OCI-LY7 (cell line): ENCODE measurements around the gene ARL15.

Experiments used
- EZH2phosphoT487 ChIP-seq: fragments of 200-600 bp; sonication (generic); IDR thresholded peaks from 2 replicates; pipeline ENCODE4 v1.6.1; 2018; ENCODE audit warnings: low read depth, borderline replicate concordance, mild to moderate bottlenecking, mixed run types, antibody characterized with exemption, low read length, moderate library complexity, mixed read lengths
- TF ChIP-seq, protein P1 (sequence below): fragments of 200-600 bp; sonication (generic); conservative IDR thresholded peaks from 2 replicates; pipeline ENCODE4 v1.5.1; 2014; ENCODE audit warnings: mild to moderate bottlenecking, antibody characterized with exemption, low read length, moderate library complexity, mixed read lengths

DNA sequence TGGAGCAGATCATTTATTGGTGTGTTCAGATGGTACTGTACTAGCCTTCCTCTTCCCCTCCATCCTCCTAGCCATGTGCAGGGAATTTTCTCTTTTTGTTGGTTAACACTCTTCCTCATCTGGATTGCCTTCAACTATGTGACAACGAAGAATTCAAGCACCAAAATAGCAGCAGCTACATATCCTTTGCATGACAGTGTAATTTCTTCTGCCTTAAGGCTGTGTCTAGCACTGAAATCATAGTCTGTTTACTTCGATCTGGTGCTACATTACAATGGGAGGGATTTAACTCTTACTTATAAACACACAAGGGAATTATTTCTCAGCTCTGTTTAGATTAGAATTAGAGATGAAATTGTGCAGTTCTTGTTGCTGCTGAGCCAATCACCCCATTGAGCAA, 260.4 kb downstream of the ARL15 start:
- TF ChIP-seq, protein P1, sequence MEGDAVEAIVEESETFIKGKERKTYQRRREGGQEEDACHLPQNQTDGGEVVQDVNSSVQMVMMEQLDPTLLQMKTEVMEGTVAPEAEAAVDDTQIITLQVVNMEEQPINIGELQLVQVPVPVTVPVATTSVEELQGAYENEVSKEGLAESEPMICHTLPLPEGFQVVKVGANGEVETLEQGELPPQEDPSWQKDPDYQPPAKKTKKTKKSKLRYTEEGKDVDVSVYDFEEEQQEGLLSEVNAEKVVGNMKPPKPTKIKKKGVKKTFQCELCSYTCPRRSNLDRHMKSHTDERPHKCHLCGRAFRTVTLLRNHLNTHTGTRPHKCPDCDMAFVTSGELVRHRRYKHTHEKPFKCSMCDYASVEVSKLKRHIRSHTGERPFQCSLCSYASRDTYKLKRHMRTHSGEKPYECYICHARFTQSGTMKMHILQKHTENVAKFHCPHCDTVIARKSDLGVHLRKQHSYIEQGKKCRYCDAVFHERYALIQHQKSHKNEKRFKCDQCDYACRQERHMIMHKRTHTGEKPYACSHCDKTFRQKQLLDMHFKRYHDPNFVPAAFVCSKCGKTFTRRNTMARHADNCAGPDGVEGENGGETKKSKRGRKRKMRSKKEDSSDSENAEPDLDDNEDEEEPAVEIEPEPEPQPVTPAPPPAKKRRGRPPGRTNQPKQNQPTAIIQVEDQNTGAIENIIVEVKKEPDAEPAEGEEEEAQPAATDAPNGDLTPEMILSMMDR = no peak
- TF ChIP-seq EZH2phosphoT487 = no peak
